Neural progenitor cell (in vitro differentiated cells): ENCODE data around the gene CHD2. TPM values are rescaled to one million over a fixed set of nuclear protein-coding genes. Genes with fewer than 3 reads are reported as not detected.

Experiments
- DNase-seq: peaks from one replicate; pipeline ENCODE4 v3.0.0-alpha.2; 2016; ENCODE audit warnings: low spot score
- H2AFZ ChIP-seq: fragments of 200-600 bp; sonication (generic); replicated peaks from 2 replicates; pipeline ENCODE4 v1.6.1; 2016; ENCODE audit warnings: antibody characterized with exemption
- H3F3A ChIP-seq: fragments of 200-600 bp; sonication (generic); 2 replicates; pipeline ENCODE4 v1.6.1; 2016; ENCODE audit warnings: antibody characterized with exemption, low read depth
- H3K27ac ChIP-seq: fragments of 200-600 bp; sonication (generic); 2 replicates; pipeline ENCODE4 v1.5.1; 2016; ENCODE audit warnings: mild to moderate bottlenecking
- H3K27me3 ChIP-seq: fragments of 200-600 bp; sonication (generic); 2 replicates; pipeline ENCODE4 v1.6.1; 2016; ENCODE audit warnings: mild to moderate bottlenecking, moderate library complexity
- H3K36me3 ChIP-seq: fragments of 200-600 bp; sonication (generic); 2 replicates; pipeline ENCODE4 v1.5.1; 2016
- H3K4me1 ChIP-seq: fragments of 200-600 bp; sonication (generic); 2 replicates; pipeline ENCODE4 v1.6.1; 2016; ENCODE audit warnings: mixed run types
- H3K4me2 ChIP-seq: fragments of 200-600 bp; sonication (generic); 2 replicates; pipeline ENCODE4 v1.6.1; 2016
- H3K4me3 ChIP-seq: fragments of 200-600 bp; sonication (generic); 2 replicates; pipeline ENCODE4 v1.5.1; 2016
- H3K79me2 ChIP-seq: fragments of 200-600 bp; sonication (generic); 2 replicates; pipeline ENCODE4 v1.6.1; 2016; ENCODE audit warnings: low read depth
- H3K9ac ChIP-seq: fragments of 200-600 bp; sonication (generic); 2 replicates; pipeline ENCODE4 v1.6.1; 2016
- H3K9me3 ChIP-seq: fragments of 200-600 bp; sonication (generic); 2 replicates; pipeline ENCODE4 v1.5.1; 2016; ENCODE audit warnings: low read depth
- H4K20me1 ChIP-seq: fragments of 200-600 bp; sonication (generic); 2 replicates; pipeline ENCODE4 v1.6.1; 2016; ENCODE audit warnings: low read depth
- H3K27ac Mint-ChIP-seq: 3 replicates; pipeline ENCODE4 v1.8.0; 2021; ENCODE audit warnings: mixed read lengths
- H3K27me3 Mint-ChIP-seq: 2 replicates; pipeline ENCODE4 v1.8.0; 2022; ENCODE audit warnings: low read depth, mild to moderate bottlenecking, inconsistent platforms, moderate library complexity, mixed read lengths; ENCODE audit not compliant: insufficient read depth
- H3K36me3 Mint-ChIP-seq: 3 replicates; pipeline ENCODE4 v1.8.0; 2021; ENCODE audit warnings: mixed read lengths
- H3K4me1 Mint-ChIP-seq: 3 replicates; pipeline ENCODE4 v1.8.0; 2021; ENCODE audit warnings: mixed read lengths
- H3K4me3 Mint-ChIP-seq: 3 replicates; pipeline ENCODE4 v1.8.0; 2021; ENCODE audit warnings: mild to moderate bottlenecking, moderate library complexity, mixed read lengths
- H3K9me3 Mint-ChIP-seq: 3 replicates; pipeline ENCODE4 v1.8.0; 2020; ENCODE audit warnings: mixed read lengths
- EZH2 ChIP-seq: fragments of 200-600 bp; sonication (generic); IDR thresholded peaks from 2 replicates; pipeline ENCODE4 v1.6.1; 2017; ENCODE audit warnings: antibody characterized with exemption, mild to moderate bottlenecking, moderate library complexity
- EZH2phosphoT487 ChIP-seq: fragments of 200-600 bp; sonication (generic); IDR thresholded peaks from 2 replicates; pipeline ENCODE4 v1.6.1; 2017; ENCODE audit warnings: antibody characterized with exemption
- total RNA-seq: library from RNA; depleted of rRNA; stranded (reverse); fragments of >200 nt; gene quantifications from 2 replicates; pipeline ENCODE4 v1.2.3, GENCODE V29; 2015; ENCODE audit warnings: low replicate concordance
- TF ChIP-seq, protein P1 (sequence below): fragments of 200-600 bp; sonication (generic); IDR thresholded peaks from 2 replicates; pipeline ENCODE4 v1.5.1; 2017; ENCODE audit warnings: antibody characterized with exemption, mild to moderate bottlenecking

The CHD2 gene
- total RNA-seq, 1 donor from 2014 or later: 128 TPM

DNA sequence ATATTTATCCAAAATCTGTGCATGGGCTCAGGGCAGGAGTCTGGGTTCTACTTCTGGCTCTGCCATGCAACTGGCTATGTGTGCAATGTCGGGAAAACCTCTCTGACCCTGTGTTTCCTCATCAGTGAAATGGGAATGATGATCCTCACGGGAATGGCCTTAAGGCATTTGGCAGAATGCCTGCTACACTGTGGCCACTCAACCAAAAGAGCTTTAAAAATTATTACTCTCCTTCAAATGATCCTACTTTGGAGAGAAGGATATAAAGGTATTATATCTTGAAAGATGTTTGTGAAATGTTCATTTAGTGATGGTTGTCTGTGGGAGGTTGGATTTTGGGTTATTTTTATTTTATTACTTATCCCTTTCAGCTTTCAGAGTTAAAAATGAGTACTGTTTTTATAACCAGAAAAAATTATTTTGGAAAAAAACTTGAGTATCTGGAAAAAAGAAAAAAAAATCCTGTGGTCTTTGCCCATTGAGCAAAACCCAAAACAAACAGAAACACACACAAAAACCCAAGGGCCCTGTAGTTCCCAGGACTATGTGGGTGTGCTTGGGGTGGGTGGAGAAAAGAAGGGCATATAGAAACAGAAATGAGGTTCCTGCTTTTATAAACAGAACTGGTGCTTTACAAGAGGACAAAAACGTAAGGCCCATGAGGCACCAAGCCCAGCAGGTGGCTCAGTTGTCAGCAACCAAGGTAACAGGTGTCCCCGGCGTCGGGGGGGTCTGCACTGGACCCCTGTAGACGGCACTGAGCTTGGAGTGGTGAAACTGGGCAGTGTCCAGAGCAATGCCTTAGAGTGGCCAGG, 166.9 kb downstream of the CHD2 start:
- H3K79me2 ChIP-seq: peaks cover 100% of the 10 kb centered on the region
- H3K4me3 Mint-ChIP-seq: no peak overlapping the region
- peaks cover 5% of the 10 kb centered on the region for H3K9me3 Mint-ChIP-seq
- H3K36me3 Mint-ChIP-seq: peaks cover 37% of the 10 kb centered on the region
- peak overlapping the region; percentile 85 for H3K27ac ChIP-seq
- no peak for TF ChIP-seq EZH2phosphoT487
- TF ChIP-seq, protein P1, sequence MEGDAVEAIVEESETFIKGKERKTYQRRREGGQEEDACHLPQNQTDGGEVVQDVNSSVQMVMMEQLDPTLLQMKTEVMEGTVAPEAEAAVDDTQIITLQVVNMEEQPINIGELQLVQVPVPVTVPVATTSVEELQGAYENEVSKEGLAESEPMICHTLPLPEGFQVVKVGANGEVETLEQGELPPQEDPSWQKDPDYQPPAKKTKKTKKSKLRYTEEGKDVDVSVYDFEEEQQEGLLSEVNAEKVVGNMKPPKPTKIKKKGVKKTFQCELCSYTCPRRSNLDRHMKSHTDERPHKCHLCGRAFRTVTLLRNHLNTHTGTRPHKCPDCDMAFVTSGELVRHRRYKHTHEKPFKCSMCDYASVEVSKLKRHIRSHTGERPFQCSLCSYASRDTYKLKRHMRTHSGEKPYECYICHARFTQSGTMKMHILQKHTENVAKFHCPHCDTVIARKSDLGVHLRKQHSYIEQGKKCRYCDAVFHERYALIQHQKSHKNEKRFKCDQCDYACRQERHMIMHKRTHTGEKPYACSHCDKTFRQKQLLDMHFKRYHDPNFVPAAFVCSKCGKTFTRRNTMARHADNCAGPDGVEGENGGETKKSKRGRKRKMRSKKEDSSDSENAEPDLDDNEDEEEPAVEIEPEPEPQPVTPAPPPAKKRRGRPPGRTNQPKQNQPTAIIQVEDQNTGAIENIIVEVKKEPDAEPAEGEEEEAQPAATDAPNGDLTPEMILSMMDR: no peak
- TF ChIP-seq EZH2: no peak
- H2AFZ ChIP-seq: no peak overlapping the region
- H3K27me3 ChIP-seq: no peaks in the 10 kb centered on the region
- no peaks in the 10 kb centered on the region for H3K9me3 ChIP-seq
- no peak overlapping the region for H3K27ac Mint-ChIP-seq
- no peak overlapping the region for H3K4me3 ChIP-seq
- peaks cover 3% of the 10 kb centered on the region for H3K27me3 Mint-ChIP-seq
- peaks cover 100% of the 10 kb centered on the region for H4K20me1 ChIP-seq
- peaks cover 6% of the 10 kb centered on the region for H3K36me3 ChIP-seq
- peak overlapping the region; percentile 38 for H3K4me2 ChIP-seq
- no peak for DNase-seq
- H3K9ac ChIP-seq: no peak overlapping the region
- H3K4me1 Mint-ChIP-seq: peaks cover 80% of the 10 kb centered on the region
- peaks cover 94% of the 10 kb centered on the region for H3F3A ChIP-seq
- peaks cover 92% of the 10 kb centered on the region for H3K4me1 ChIP-seq

DNA sequence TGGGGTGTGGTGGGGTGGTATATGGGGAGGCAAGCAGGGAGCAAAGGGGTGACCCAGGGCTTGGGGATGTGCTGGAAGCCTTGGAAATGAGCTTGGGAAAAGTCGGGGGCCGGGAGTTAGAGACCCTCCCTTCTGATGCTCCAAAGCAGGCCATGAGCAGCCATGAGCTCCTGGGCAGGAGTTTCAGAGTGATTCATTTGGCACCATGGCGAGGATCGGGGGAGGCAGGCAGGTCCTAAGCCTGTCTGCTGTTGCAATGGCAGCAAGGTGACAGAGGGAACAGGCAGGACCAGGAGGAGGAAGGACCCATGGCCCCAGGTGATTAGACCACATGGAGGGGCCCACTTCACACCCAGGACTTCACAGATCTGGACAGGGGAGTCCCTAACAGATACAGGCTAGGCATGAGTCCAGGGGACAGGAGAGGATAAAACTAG, 167.5 kb downstream of the CHD2 start:
- no peaks in the 10 kb centered on the region for H3K9me3 ChIP-seq
- H3K27ac ChIP-seq: peak overlapping the region; percentile 85
- Mint-ChIP-seq H3K4me3 (no peak overlapping the region), H3K9me3 (peaks cover 5% of the 10 kb centered on the region), H3K4me1 (peaks cover 75% of the 10 kb centered on the region), H3K27ac (no peak overlapping the region), H3K36me3 (peaks cover 37% of the 10 kb centered on the region), H3K27me3 (peaks cover 3% of the 10 kb centered on the region)
- peaks cover 94% of the 10 kb centered on the region for H3F3A ChIP-seq
- peaks cover 90% of the 10 kb centered on the region for H3K4me1 ChIP-seq
- no peak for DNase-seq
- TF ChIP-seq EZH2phosphoT487 (no peak), EZH2 (no peak)
- TF ChIP-seq, protein P1: no peak
- H3K4me2 ChIP-seq: peak overlapping the region; percentile 100
- no peak overlapping the region for H2AFZ ChIP-seq
- H3K4me3 ChIP-seq: no peak overlapping the region
- no peaks in the 10 kb centered on the region for H3K27me3 ChIP-seq
- H4K20me1 ChIP-seq: peaks cover 100% of the 10 kb centered on the region
- peaks cover 100% of the 10 kb centered on the region for H3K79me2 ChIP-seq
- peaks cover 6% of the 10 kb centered on the region for H3K36me3 ChIP-seq
- no peak overlapping the region for H3K9ac ChIP-seq

DNA sequence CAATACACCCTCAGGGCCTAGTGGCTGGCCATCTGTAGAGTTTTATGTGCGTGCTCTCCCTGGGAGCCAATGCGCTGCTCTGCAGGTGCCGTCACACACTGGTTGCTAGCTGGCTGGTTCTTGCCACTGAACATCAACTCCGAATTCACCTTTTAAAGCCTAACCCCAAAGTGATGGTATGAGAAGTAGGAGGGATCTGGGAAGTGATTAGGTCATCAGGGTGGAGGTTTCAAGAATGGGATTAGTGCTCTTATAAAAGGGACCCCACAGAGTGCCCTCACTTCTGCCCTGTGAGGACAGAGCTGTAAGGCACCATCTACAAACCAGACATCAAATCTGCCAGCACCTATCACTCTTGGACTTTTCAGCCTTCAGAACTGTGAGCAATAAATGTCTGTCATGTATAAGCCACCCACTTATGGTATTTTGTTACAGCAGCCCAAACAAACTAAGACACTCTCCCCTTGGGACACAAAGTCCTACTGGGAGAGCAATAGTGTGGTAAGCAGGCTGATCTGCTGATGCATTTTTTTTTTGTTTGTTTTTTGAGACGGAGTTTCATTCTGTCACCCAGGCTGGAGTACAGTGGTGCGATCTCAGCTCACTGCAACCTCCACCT, 168.6 kb downstream of the CHD2 start:
- Mint-ChIP-seq H3K27me3 (peaks cover 3% of the 10 kb centered on the region), H3K9me3 (peaks cover 5% of the 10 kb centered on the region), H3K27ac (peak overlapping the region; percentile 80), H3K36me3 (peaks cover 37% of the 10 kb centered on the region), H3K4me1 (peaks cover 70% of the 10 kb centered on the region), H3K4me3 (no peak overlapping the region)
- H4K20me1 ChIP-seq: peaks cover 98% of the 10 kb centered on the region
- H3K9me3 ChIP-seq: no peaks in the 10 kb centered on the region
- H3K4me1 ChIP-seq: peaks cover 83% of the 10 kb centered on the region
- H3K36me3 ChIP-seq: peaks cover 6% of the 10 kb centered on the region
- TF ChIP-seq, protein P1: no peak
- TF ChIP-seq EZH2 (no peak), EZH2phosphoT487 (no peak)
- no peak overlapping the region for H2AFZ ChIP-seq
- no peak overlapping the region for H3K9ac ChIP-seq
- H3F3A ChIP-seq: peaks cover 94% of the 10 kb centered on the region
- peak overlapping the region; percentile 100 for H3K4me2 ChIP-seq
- peak overlapping the region; percentile 85 for H3K27ac ChIP-seq
- peak; percentile 47 for DNase-seq
- H3K79me2 ChIP-seq: peaks cover 100% of the 10 kb centered on the region
- no peaks in the 10 kb centered on the region for H3K27me3 ChIP-seq
- H3K4me3 ChIP-seq: peak overlapping the region; percentile 95
